Astrocyte of the spinal cord (primary cell): ENCODE data around the gene SNED1.
A peak's percentile ranks its signal among the peaks of the same experiment; 100 is the strongest.

Experiments
- DNase-seq: peaks from one replicate; pipeline ENCODE4 v3.0.0; 2011; ENCODE audit warnings: low read depth, low spot score
- H3K4me3 ChIP-seq: 2 replicates; pipeline ENCODE4 v1.5.1; 2011; ENCODE audit warnings: low read depth, mild to moderate bottlenecking, low read length, moderate library complexity
- in situ Hi-C: cut with HindIII; loops from 2 replicates; pipeline ENCODE4 v1.10.0; 2017; ENCODE audit warnings: low sequenced_read_pairs
- TF ChIP-seq, protein P1 (sequence below): IDR thresholded peaks from 2 replicates; pipeline ENCODE4 v1.5.1; 2012; ENCODE audit warnings: low read depth, mild to moderate bottlenecking, low read length, inconsistent platforms

Gene SNED1

GRCh38 chr2:241033336-241033987 is 35.0 kb downstream of the SNED1 start:
- TF ChIP-seq, protein P1, sequence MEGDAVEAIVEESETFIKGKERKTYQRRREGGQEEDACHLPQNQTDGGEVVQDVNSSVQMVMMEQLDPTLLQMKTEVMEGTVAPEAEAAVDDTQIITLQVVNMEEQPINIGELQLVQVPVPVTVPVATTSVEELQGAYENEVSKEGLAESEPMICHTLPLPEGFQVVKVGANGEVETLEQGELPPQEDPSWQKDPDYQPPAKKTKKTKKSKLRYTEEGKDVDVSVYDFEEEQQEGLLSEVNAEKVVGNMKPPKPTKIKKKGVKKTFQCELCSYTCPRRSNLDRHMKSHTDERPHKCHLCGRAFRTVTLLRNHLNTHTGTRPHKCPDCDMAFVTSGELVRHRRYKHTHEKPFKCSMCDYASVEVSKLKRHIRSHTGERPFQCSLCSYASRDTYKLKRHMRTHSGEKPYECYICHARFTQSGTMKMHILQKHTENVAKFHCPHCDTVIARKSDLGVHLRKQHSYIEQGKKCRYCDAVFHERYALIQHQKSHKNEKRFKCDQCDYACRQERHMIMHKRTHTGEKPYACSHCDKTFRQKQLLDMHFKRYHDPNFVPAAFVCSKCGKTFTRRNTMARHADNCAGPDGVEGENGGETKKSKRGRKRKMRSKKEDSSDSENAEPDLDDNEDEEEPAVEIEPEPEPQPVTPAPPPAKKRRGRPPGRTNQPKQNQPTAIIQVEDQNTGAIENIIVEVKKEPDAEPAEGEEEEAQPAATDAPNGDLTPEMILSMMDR = no peak
- no peak overlapping the region for H3K4me3 ChIP-seq
- no peak for DNase-seq
- in situ Hi-C loops = no loop called here

- in situ Hi-C loops = no loop called here
- DNase-seq = no peak
- TF ChIP-seq, protein P1 = no peak
- H3K4me3 ChIP-seq = no peak overlapping the region
Measured at GRCh38 chr2:241033994-241034393, 35.6 kb downstream of the SNED1 start.

DNA sequence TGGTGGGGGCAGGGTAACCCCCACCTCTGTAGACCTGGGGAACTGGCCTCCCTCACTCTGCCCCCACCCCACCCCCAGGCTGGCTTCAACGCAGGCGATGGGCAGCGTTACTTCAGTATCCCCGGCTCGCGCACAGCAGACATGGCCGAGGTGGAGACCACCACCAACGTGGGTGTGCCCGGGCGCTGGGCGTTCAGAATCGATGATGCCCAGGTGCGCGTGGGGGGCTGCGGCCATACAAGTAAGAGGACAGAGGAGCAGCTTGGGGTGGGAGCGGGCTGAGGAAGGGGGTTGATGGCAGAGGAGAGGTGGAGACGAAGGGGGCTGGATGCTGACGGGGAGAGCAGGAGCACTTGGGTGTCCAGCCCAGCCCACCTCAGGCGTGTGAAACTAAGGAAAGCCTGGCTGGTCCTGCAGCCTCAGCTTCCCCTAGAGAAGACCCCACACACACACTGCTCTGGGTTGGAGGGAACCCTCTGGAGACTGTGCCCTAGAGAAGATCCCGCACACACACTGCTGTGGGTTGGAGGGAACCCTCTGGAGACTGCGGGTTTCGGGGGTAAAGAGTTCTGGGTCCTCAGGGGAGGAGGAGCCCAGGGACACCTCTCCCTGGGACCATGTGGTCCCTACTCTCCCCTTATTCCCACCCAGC is 36.2 kb downstream of the SNED1 start:
- in situ Hi-C loops = no loop called here
- TF ChIP-seq, protein P1 = no peak
- no peak overlapping the region for H3K4me3 ChIP-seq
- DNase-seq = no peak

DNA sequence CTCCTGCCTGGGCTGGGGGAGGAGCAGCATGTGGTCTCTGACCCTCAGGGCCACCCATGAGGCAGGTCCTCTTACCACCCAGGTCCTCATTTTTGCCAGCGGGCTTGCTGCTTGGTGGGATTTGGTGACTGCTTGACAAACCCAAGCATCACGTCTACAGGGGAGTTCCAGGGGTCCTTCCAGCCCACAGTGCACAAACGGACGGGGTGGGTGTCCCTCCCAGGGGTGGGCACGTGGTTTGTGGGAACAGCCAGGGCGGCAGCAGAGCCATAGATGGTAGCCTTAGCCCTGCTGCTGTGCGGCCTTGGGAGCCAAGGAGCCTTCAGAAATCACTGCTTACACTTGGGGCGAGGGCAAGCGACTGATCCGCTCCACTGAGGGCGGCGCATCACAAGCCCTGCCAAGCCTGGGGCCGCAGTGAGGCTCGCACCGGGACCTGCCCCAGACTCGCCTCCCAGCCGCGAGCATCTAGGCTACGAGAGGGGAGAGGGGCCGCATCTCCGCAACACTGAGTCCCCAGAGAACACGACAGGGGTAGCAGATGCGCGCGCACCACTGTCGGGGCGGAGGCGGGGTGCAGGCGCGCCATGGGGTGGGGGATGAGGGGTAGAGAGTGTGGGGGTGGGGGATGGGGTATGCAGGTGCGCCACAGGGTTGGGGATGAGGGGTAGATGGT is 36.9 kb downstream of the SNED1 start:
- TF ChIP-seq, protein P1 = no peak
- in situ Hi-C loops = no loop called here
- H3K4me3 ChIP-seq = no peak overlapping the region
- DNase-seq = no peak

DNA sequence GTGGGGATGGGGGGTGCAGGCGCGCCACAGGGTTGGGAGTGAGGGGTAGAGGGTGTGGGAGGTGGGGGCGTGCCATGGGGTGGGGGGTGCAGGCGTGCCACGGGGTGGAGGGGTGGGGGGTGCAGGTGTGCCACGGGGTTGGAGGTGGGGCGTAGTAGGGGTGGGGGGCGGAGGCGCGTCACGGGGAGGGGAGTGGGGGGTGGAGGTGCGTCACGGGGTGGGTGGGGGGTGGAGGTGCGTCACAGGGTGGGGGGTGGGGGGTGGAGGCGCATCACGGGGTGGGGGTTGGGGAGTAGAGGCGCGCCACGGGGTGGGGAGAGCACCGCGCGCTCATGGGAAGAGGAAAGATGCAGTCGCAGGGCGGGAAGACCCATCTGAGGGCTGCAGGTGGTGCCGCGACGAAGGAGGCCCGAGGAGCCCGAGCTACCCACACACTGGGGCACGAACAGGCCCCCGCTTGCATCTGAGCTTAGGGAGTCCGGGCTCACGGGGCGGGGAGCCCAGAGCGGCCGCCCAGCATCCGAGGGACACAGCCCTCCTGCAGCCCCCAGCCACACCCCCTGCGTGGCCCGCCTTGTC is 37.5 kb downstream of the SNED1 start:
- TF ChIP-seq, protein P1 = no peak
- in situ Hi-C loops = no loop called here
- no peak overlapping the region for H3K4me3 ChIP-seq
- DNase-seq = no peak

- TF ChIP-seq, protein P1 = no peak
- DNase-seq = peak; percentile 20
- in situ Hi-C loops = no loop called here
- no peak overlapping the region for H3K4me3 ChIP-seq
Measured at GRCh38 chr2:241036397-241036963, 38.1 kb downstream of the SNED1 start.
